Spleen (tissue), 11 donors: ENCODE measurements around the gene SPIN3. TPM values are rescaled to one million over a fixed set of nuclear protein-coding genes. Genes with fewer than 3 reads are reported as not detected.

Experiments
- DNase-seq: peaks from one replicate; pipeline ENCODE4 v3.0.0-alpha.2; 2020
- H3K27ac ChIP-seq, 8 donors: fragments of 200-600 bp; sonication (generic) in 7 of 8; 1 replicate in 4 of 8; 2 replicates in 4 of 8; pipeline versions ENCODE4 v1.5.0 to v1.8.0; 2016 to 2021; ENCODE audit warnings: inconsistent platforms in 4 of 8, mild to moderate bottlenecking in 4 of 8, moderate library complexity in 1 of 8
- H3K27me3 ChIP-seq, 7 donors: fragments of 200-600 bp; sonication (generic) in 6 of 7; replicated peaks in 1 of 7; 1 replicate in 4 of 7; 2 replicates in 3 of 7; pipeline versions ENCODE4 v1.5.0 to v1.8.0; 2016 to 2021; ENCODE audit warnings: inconsistent platforms in 3 of 7, mild to moderate bottlenecking in 1 of 7
- H3K36me3 ChIP-seq, 6 donors: fragments of 200-600 bp; sonication (generic) in 5 of 6; 1 replicate in 4 of 6; 2 replicates in 2 of 6; pipeline versions ENCODE4 v1.5.0 to v1.8.0; 2016 to 2021; ENCODE audit warnings: inconsistent platforms in 2 of 6
- H3K4me1 ChIP-seq, 6 donors: fragments of 200-600 bp; sonication (generic) in 5 of 6; 1 replicate in 3 of 6; 2 replicates in 3 of 6; pipeline versions ENCODE4 v1.5.0 to v1.8.0; 2016 to 2021; ENCODE audit warnings: inconsistent platforms in 3 of 6
- H3K4me3 ChIP-seq, 8 donors: fragments of 200-600 bp; sonication (generic) in 7 of 8; 1 replicate in 4 of 8; 2 replicates in 4 of 8; pipeline versions ENCODE4 v1.5.0 to v1.8.0; 2016 to 2021; ENCODE audit warnings: inconsistent platforms in 4 of 8, mild to moderate bottlenecking in 4 of 8, moderate library complexity in 2 of 8
- H3K9me3 ChIP-seq, 8 donors: fragments of 200-600 bp; sonication (generic) in 7 of 8; 1 replicate in 4 of 8; 2 replicates in 4 of 8; pipeline versions ENCODE4 v1.5.0 to v1.8.0; 2016 to 2021; ENCODE audit warnings: inconsistent platforms in 4 of 8
- POLR2A ChIP-seq, 3 donors: fragments of 450-650 bp; IDR thresholded peaks; one replicate each; pipeline ENCODE4 v1.5.1; 2017; ENCODE audit warnings: antibody characterized with exemption in 3 of 3, mild to moderate bottlenecking in 1 of 3
- POLR2AphosphoS5 ChIP-seq, 3 donors: sonication (generic); formaldehyde crosslinking; IDR thresholded peaks; one replicate each; pipeline ENCODE4 v1.5.1; 2017; ENCODE audit warnings: antibody characterized with exemption in 3 of 3
- WGBS, 5 donors: extraction: QIAGEN DNeasy Blood & Tissue Kit in 3 of 5; methylation state at CpG; one replicate each; pipeline versions ENCODE4 v1.1.5 to v1.1.7; 2013 to 2018; 5-methylcytosine and 5-hydroxymethylcytosine counted together
- intact Hi-C: fragments of 100-400 bp; cut with DNase I; formaldehyde crosslinking; loops from one replicate; pipeline ENCODE4 v1.15.0; 2023; ENCODE audit warnings: low total_unique reads
- polyA plus RNA-seq, 3 donors: library from polyadenylated mRNA; stranded (reverse); fragments of 200-250 nt; gene quantifications; one replicate each; pipeline ENCODE4 v1.2.1, GENCODE V29; 2013
- total RNA-seq, 7 donors: library from RNA; depleted of rRNA in 3 of 7; stranded (reverse); fragments of >200 nt in 3 of 7; fragmentation: NEBNext Ultra II Directional in 4 of 7; extraction: Animal tissue kit (Norgen Biotek cat#: 25700) in 4 of 7; gene quantifications; one replicate each; pipeline versions ENCODE4 v1.1.0 to v1.2.1, GENCODE V29; 2016 to 2021
- TF ChIP-seq, protein P1 (sequence below), 11 experiments: fragments of 200-600 bp in 7 of 11; fragments of 450-650 bp in 4 of 11; sonication (generic) in 4 of 11; IDR thresholded peaks in 8 of 11; conservative IDR thresholded peaks in 3 of 11; 1 replicate in 7 of 11; 2 replicates in 4 of 11; pipeline versions ENCODE4 v1.4.0 to v1.8.0; 2016 to 2021; ENCODE audit warnings: antibody characterized with exemption in 11 of 11, inconsistent platforms in 4 of 11, mild to moderate bottlenecking in 1 of 11
- donor health status: healthy with polysubstance abuse.
- donor health status: DM: no; HTN: no; CAD: no; lungs with moderate emphysema.
- donor health status: DM: no; HTN: no; CAD: no.
- donor health status: Bipolar disorder and iron deficiency.
- donor health status: healthy.
- donor health status: DM: no; HTN: no; CAD: no.
- donor health status: DM: yes; HTN: yes; CAD: no.

SPIN3 gene
- total and polyA plus RNA-seq, 10 donors: 4.9 to 14.0 (median 9.8) TPM

DNA sequence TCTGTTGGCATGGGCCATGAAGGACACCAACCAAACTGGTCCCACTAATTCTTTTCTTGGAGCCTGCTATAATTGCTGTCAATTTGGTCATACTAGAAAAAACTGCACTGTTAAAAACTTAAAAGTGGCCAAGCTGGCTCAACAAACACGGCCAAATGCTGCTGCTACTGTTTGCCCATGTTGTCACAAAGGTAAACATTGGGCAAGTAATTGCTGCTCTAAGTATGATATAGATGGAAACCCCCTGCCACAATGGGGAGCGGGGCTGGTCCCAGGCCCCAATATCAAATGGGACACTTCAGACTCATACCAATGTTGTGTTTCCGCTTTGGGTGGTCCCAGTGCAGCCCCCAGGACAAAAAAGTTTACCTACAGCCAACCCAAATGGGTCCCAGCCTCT lies 52.1 kb downstream of the SPIN3 start:
- Histone ChIP-seq H3K27ac (no peak overlapping the region), H3K9me3 (peaks cover 0 to 20% (median 2%) of the 10 kb centered on the region in 8 donors), H3K27me3 (no peaks in the 10 kb centered on the region), H3K4me3 (no peak overlapping the region), H3K4me1 (no peaks in the 10 kb centered on the region), H3K36me3 (no peaks in the 10 kb centered on the region)
- 70 to 91% (median 79%) methylated on average over 2 to 3 of the region's 3 CpGs for WGBS, 5 donors
- intact Hi-C loops: no loop called here
- no peak for DNase-seq
- no peak for TF ChIP-seq POLR2A (IDR thresholded peaks at IDR 0.05)
- TF ChIP-seq, protein P1, sequence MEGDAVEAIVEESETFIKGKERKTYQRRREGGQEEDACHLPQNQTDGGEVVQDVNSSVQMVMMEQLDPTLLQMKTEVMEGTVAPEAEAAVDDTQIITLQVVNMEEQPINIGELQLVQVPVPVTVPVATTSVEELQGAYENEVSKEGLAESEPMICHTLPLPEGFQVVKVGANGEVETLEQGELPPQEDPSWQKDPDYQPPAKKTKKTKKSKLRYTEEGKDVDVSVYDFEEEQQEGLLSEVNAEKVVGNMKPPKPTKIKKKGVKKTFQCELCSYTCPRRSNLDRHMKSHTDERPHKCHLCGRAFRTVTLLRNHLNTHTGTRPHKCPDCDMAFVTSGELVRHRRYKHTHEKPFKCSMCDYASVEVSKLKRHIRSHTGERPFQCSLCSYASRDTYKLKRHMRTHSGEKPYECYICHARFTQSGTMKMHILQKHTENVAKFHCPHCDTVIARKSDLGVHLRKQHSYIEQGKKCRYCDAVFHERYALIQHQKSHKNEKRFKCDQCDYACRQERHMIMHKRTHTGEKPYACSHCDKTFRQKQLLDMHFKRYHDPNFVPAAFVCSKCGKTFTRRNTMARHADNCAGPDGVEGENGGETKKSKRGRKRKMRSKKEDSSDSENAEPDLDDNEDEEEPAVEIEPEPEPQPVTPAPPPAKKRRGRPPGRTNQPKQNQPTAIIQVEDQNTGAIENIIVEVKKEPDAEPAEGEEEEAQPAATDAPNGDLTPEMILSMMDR (IDR thresholded peaks at IDR 0.05 in 8 of 11, conservative IDR thresholded peaks at IDR 0.05 in 3 of 11): no peak
- no peak for TF ChIP-seq POLR2AphosphoS5 (IDR thresholded peaks at IDR 0.05)

Other genes with a start within 250 kb of the SPIN3 start
- 10 to 100 TPM in 4 of 7 donors, 1 to 10 TPM in 3; 8.4 to 22.9 (median 11.7) TPM for gene SPIN2B, start 126.0 kb upstream of the SPIN3 start, total RNA-seq
- gene SPIN2B, start 126.0 kb upstream of the SPIN3 start, polyA plus RNA-seq: 10 to 100 TPM in 2 of 3 donors, 1 to 10 TPM in 1; 9.5 to 15.4 (median 12.0) TPM
- 1 to 10 TPM in 2 of 7 donors, under 1 TPM in 4, not detected in 1; 0.51 to 1.7 (median 0.95) TPM for gene SPIN2A, start 141.9 kb upstream of the SPIN3 start, total RNA-seq
- gene SPIN2A, start 141.9 kb upstream of the SPIN3 start, polyA plus RNA-seq: under 1 TPM; 0.39 to 0.61 (median 0.44) TPM